Amniotic epithelial cell (primary cell): ENCODE measurements around the gene PSPH.

Source experiments
- DNase-seq: peaks from one replicate; pipeline ENCODE4 v3.0.0-alpha.2; 2010; ENCODE audit warnings: low read depth

PSPH gene

GRCh38 chr7:56003749-56004148, 47.5 kb downstream of the PSPH start:
- DNase-seq: no peak

- DNase-seq: no peak
Observed at GRCh38 chr7:55996856-55997500, 54.3 kb downstream of the PSPH start.

GRCh38 chr7:55992346-55992745, 58.9 kb downstream of the PSPH start:
- DNase-seq: no peak

GRCh38 chr7:55983537-55983936, 67.7 kb downstream of the PSPH start:
- DNase-seq: no peak

- DNase-seq: no peak
Observed at GRCh38 chr7:55980266-55980665, 71.0 kb downstream of the PSPH start.

- DNase-seq: peak; percentile 69
Observed at GRCh38 chr7:55977831-55978230, 73.4 kb downstream of the PSPH start.

GRCh38 chr7:55975988-55976633, 75.1 kb downstream of the PSPH start:
- DNase-seq: peak; percentile 20

- DNase-seq: no peak
Observed at GRCh38 chr7:55973747-55974250, 77.4 kb downstream of the PSPH start.

GRCh38 chr7:55970978-55971377, 80.3 kb downstream of the PSPH start:
- no peak for DNase-seq

- DNase-seq: no peak
Observed at GRCh38 chr7:55970561-55970960, 80.7 kb downstream of the PSPH start.

GRCh38 chr7:55969391-55969790, 81.9 kb downstream of the PSPH start:
- no peak for DNase-seq

- peak; percentile 21 for DNase-seq
Observed at GRCh38 chr7:55966851-55967250, 84.4 kb downstream of the PSPH start.

GRCh38 chr7:55965805-55966421, 85.3 kb downstream of the PSPH start:
- DNase-seq: peak; percentile 66

- DNase-seq: peak; percentile 31
Observed at GRCh38 chr7:55965100-55965470, 86.2 kb downstream of the PSPH start.

- peak; percentile 36 for DNase-seq
Observed at GRCh38 chr7:55964261-55965099, 86.8 kb downstream of the PSPH start, which contains the start of gene NIPSNAP2. Gene NIPSNAP2, plus strand, starts transcription at chr7:55964585. Its CDS starts 25 bp downstream, at chr7:55964610.

GRCh38 chr7:55963584-55964168, 87.6 kb downstream of the PSPH start:
- no peak for DNase-seq

GRCh38 chr7:55962014-55962413, 89.2 kb downstream of the PSPH start:
- no peak for DNase-seq
